Erythroblast (primary cell): ENCODE data around the gene RBSN.

Source experiments
- GATA1 ChIP-seq: IDR thresholded peaks from 2 replicates; pipeline ENCODE4 v1.6.1; 2011; ENCODE audit warnings: low read depth, mild to moderate bottlenecking, control low read depth, low read length, moderate library complexity
- POLR2A ChIP-seq: IDR thresholded peaks from 2 replicates; pipeline ENCODE4 v1.6.1; 2011; ENCODE audit warnings: mild to moderate bottlenecking, low read length

DNA sequence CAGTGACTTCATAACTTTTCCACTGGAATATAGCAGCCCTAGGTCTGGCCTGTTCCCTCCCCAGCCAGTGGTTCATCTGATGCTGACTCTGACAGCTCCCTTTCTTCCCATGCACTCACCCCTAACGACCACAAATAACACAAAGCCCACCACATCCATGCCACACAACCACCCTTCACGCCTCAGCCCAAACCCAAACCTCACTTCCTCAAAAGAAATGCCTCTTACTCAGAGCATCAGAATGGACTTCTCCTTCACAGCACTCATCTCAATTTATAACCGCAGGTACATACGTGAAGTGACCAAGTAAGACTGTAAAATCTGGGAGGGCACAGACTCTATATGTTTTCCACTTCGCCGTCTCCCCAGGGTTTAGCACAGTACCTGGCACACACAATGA, 1.1 kb downstream of the RBSN start:
- TF ChIP-seq POLR2A = no peak
- no peak for TF ChIP-seq GATA1
